Stomach (tissue), 9 donors: ENCODE measurements around the gene AP1B1. TPM values are rescaled to one million over a fixed set of nuclear protein-coding genes. Genes with fewer than 3 reads are reported as not detected.

Source experiments
- DNase-seq, 2 donors: peaks; one replicate each; pipeline versions ENCODE4 v3.0.0 to v3.0.0-alpha.2; 2013 to 2019
- H3K27ac ChIP-seq, 5 donors: fragments of 200-600 bp in 4 of 5; sonication (generic) in 4 of 5; one replicate each; pipeline ENCODE4 v1.5.1; 2013 to 2019; ENCODE audit warnings: mild to moderate bottlenecking in 1 of 5, moderate library complexity in 1 of 5
- H3K27me3 ChIP-seq, 3 donors: fragments of 200-600 bp; sonication (generic); one replicate each; pipeline ENCODE4 v1.5.1; 2017 to 2019; ENCODE audit warnings: mixed run types in 1 of 3
- H3K36me3 ChIP-seq, 4 donors: fragments of 200-600 bp; sonication (generic); 1 replicate in 3 of 4; 2 replicates in 1 of 4; pipeline ENCODE4 v1.5.1; 2016 to 2019
- H3K4me1 ChIP-seq, 4 donors: fragments of 200-600 bp; sonication (generic); one replicate each; pipeline ENCODE4 v1.5.1; 2016 to 2019
- H3K4me3 ChIP-seq, 4 donors: fragments of 200-600 bp; sonication (generic) in 3 of 4; one replicate each; pipeline ENCODE4 v1.5.1; 2016 to 2019; ENCODE audit warnings: mild to moderate bottlenecking in 1 of 4
- H3K9me3 ChIP-seq, 4 donors: fragments of 200-600 bp; sonication (generic); one replicate each; pipeline ENCODE4 v1.5.1; 2016 to 2019
- CTCF ChIP-seq, 7 experiments: fragments of 450-650 bp in 4 of 7; fragments of 200-600 bp in 3 of 7; sonication (generic) in 3 of 7; IDR thresholded peaks; one replicate each; pipeline ENCODE4 v1.5.1; 2016 to 2019; ENCODE audit warnings: antibody characterized with exemption in 7 of 7, control low read depth in 2 of 7, mild to moderate bottlenecking in 1 of 7
- EP300 ChIP-seq: sonication (generic); formaldehyde crosslinking; IDR thresholded peaks from one replicate; pipeline ENCODE4 v1.6.1; 2017; ENCODE audit warnings: antibody characterized with exemption
- POLR2A ChIP-seq, 4 donors: fragments of 450-650 bp; IDR thresholded peaks; one replicate each; pipeline ENCODE4 v1.6.1; 2016; ENCODE audit warnings: antibody characterized with exemption in 4 of 4, control low read depth in 2 of 4, mild to moderate bottlenecking in 1 of 4, moderate library complexity in 1 of 4
- POLR2AphosphoS5 ChIP-seq, 3 donors: sonication (generic); formaldehyde crosslinking; IDR thresholded peaks; one replicate each; pipeline ENCODE4 v1.6.1; 2016; ENCODE audit warnings: antibody characterized with exemption in 3 of 3
- WGBS, 5 donors: extraction: QIAGEN DNeasy Blood & Tissue Kit in 3 of 5; methylation state at CpG; one replicate each; pipeline versions ENCODE4 v1.1.5 to v1.1.7; 2013 to 2018; 5-methylcytosine and 5-hydroxymethylcytosine counted together
- intact Hi-C: fragments of 100-400 bp; cut with DNase I; formaldehyde crosslinking; loops from one replicate; pipeline ENCODE4 v1.15.1; 2023; ENCODE audit warnings: low total_unique reads
- polyA plus RNA-seq, 3 donors: library from polyadenylated mRNA; stranded (reverse); fragments of 200-250 nt; gene quantifications; one replicate each; pipeline ENCODE4 v1.2.3, GENCODE V29; 2013
- total RNA-seq, 5 donors: library from RNA; depleted of rRNA; stranded (reverse); fragments of >200 nt; gene quantifications; one replicate each; pipeline versions ENCODE4 v1.1.0 to v1.2.3, GENCODE V29; 2014 to 2016
- donor health status: healthy with polysubstance abuse.
- donor health status: Bipolar disorder and iron deficiency.
- donor health status: healthy.

AP1B1 gene
- total and polyA plus RNA-seq, 8 donors, result 19.8 to 109 (median 43.9) TPM

GRCh38 chr22:29326481-29326880, 61.9 kb downstream of the AP1B1 start:
- no peak overlapping the region for H3K4me3 ChIP-seq
- no peaks in the 10 kb centered on the region for H3K9me3 ChIP-seq
- TF ChIP-seq EP300, result no peak
- no peak for TF ChIP-seq POLR2A (IDR thresholded peaks at IDR 0.05)
- no peak for TF ChIP-seq CTCF (IDR thresholded peaks at IDR 0.05)
- TF ChIP-seq POLR2AphosphoS5 (IDR thresholded peaks at IDR 0.05), result no peak
- no peak for DNase-seq
- no peaks in the 10 kb centered on the region for H3K27me3 ChIP-seq
- peaks cover 47 to 57% (median 56%) of the 10 kb centered on the region in 4 donors for H3K36me3 ChIP-seq
- H3K27ac ChIP-seq, result no peak overlapping the region
- H3K4me1 ChIP-seq, result peaks cover 0 to 17% (median 0%) of the 10 kb centered on the region in 4 donors
- 84 to 91% (median 85%) methylated on average over 9 to 10 of the region's 10 CpGs for WGBS, 5 donors
- intact Hi-C loops, result no loop called here

- no peak overlapping the region for H3K27ac ChIP-seq
- 48 to 73% (median 68%) methylated on average over 9 of the region's 9 CpGs for WGBS, 5 donors
- TF ChIP-seq POLR2AphosphoS5 (IDR thresholded peaks at IDR 0.05) (no peak), CTCF (IDR thresholded peaks at IDR 0.05) (no peak), POLR2A (IDR thresholded peaks at IDR 0.05) (no peak), EP300 (no peak)
- no peak for DNase-seq
- H3K36me3 ChIP-seq, result peaks cover 42 to 50% (median 50%) of the 10 kb centered on the region in 4 donors
- no peak overlapping the region for H3K4me3 ChIP-seq
- H3K27me3 ChIP-seq, result no peaks in the 10 kb centered on the region
- H3K4me1 ChIP-seq, result peaks cover 0 to 15% (median 0%) of the 10 kb centered on the region in 4 donors
- no peaks in the 10 kb centered on the region for H3K9me3 ChIP-seq
- intact Hi-C loops, result no loop called here
Measured at GRCh38 chr22:29325785-29326315, 62.5 kb downstream of the AP1B1 start.

GRCh38 chr22:29325356-29325755, 63.0 kb downstream of the AP1B1 start:
- Histone ChIP-seq H3K27me3 (no peaks in the 10 kb centered on the region), H3K36me3 (peaks cover 40 to 46% (median 45%) of the 10 kb centered on the region in 4 donors), H3K4me3 (no peak overlapping the region), H3K9me3 (no peaks in the 10 kb centered on the region), H3K4me1 (peaks cover 0 to 10% (median 0%) of the 10 kb centered on the region in 4 donors), H3K27ac (no peak overlapping the region)
- intact Hi-C loops, result no loop called here
- TF ChIP-seq POLR2A (IDR thresholded peaks at IDR 0.05) (no peak), POLR2AphosphoS5 (IDR thresholded peaks at IDR 0.05) (no peak), EP300 (no peak), CTCF (IDR thresholded peaks at IDR 0.05) (no peak)
- DNase-seq, result no peak
- 80 to 87% (median 82%) methylated on average over 8 of the region's 8 CpGs for WGBS, 5 donors

- H3K27ac ChIP-seq, result no peak overlapping the region
- H3K4me1 ChIP-seq, result peaks cover 0 to 9% (median 0%) of the 10 kb centered on the region in 4 donors
- H3K27me3 ChIP-seq, result no peaks in the 10 kb centered on the region
- intact Hi-C loops, result no loop called here
- H3K9me3 ChIP-seq, result no peaks in the 10 kb centered on the region
- TF ChIP-seq POLR2A (IDR thresholded peaks at IDR 0.05), result no peak
- no peak for TF ChIP-seq EP300
- TF ChIP-seq POLR2AphosphoS5 (IDR thresholded peaks at IDR 0.05), result no peak
- no peak for TF ChIP-seq CTCF (IDR thresholded peaks at IDR 0.05)
- H3K36me3 ChIP-seq, result peaks cover 23 to 28% (median 27%) of the 10 kb centered on the region in 4 donors
- H3K4me3 ChIP-seq, result no peak overlapping the region
- no peak for DNase-seq
Measured at GRCh38 chr22:29323641-29324040, 64.7 kb downstream of the AP1B1 start.
